PC-3 (cell line): ENCODE results near the gene CEP70.

Experiments used
- EZH2 ChIP-seq: fragments of 300-600 bp; sonication (generic); IDR thresholded peaks from one replicate; pipeline ENCODE4 v1.6.1; 2017; ENCODE audit warnings: antibody characterized with exemption, mild to moderate bottlenecking, low read length; ENCODE audit not compliant: unreplicated experiment
- TF ChIP-seq, protein P1 (sequence below): fragments of 300-600 bp; sonication (generic); conservative IDR thresholded peaks from 2 replicates; pipeline ENCODE4 v1.5.1; 2017; ENCODE audit warnings: antibody characterized with exemption, low read depth, mild to moderate bottlenecking, low read length

DNA sequence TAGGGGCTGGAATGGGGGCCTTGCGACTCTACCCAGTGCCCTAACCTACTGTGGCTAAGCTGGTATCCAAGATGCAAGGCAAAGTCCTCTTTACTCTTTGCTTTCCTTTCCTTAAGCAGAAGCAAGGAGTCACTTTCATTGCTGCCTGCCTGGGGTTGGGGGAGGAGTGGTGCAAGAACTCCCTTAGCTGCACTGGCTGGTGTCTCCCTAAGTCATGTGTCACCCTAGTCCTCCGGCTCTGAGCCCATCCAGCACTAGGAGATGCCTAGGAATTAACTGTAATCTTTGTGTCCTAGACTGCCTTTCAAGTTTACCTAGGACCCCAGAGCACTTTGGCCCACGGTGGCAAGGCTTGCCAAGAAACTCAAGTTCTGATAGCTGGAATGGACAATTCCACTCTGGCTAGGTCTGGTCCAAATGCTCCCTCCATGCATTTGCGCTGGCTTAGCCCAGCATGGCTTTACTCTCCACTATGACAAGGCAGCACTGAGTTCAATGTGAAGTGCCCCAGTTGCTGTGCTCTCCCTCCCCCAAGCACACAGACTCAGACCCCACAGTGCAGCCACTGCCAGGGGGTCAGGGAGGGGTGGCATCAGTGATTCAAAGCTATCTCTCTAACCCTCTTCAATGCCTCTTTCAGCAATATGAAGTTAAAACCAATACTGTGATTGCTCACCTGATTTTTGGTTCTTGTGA, 100.9 kb downstream of the CEP70 start:
- TF ChIP-seq EZH2: no peak
- TF ChIP-seq, protein P1, sequence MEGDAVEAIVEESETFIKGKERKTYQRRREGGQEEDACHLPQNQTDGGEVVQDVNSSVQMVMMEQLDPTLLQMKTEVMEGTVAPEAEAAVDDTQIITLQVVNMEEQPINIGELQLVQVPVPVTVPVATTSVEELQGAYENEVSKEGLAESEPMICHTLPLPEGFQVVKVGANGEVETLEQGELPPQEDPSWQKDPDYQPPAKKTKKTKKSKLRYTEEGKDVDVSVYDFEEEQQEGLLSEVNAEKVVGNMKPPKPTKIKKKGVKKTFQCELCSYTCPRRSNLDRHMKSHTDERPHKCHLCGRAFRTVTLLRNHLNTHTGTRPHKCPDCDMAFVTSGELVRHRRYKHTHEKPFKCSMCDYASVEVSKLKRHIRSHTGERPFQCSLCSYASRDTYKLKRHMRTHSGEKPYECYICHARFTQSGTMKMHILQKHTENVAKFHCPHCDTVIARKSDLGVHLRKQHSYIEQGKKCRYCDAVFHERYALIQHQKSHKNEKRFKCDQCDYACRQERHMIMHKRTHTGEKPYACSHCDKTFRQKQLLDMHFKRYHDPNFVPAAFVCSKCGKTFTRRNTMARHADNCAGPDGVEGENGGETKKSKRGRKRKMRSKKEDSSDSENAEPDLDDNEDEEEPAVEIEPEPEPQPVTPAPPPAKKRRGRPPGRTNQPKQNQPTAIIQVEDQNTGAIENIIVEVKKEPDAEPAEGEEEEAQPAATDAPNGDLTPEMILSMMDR: no peak
